Naive thymus-derived CD8-positive, alpha-beta T cell (primary cell): Measurements from ENCODE around the gene ZDHHC12. TPM values are rescaled to one million over a fixed set of nuclear protein-coding genes. Genes with fewer than 3 reads are reported as not detected.
A peak's percentile ranks its signal among the peaks of the same experiment; 100 is the strongest.

Experiments
- ATAC-seq, 2 donors: fragments of 150-1000 bp; cut with Tn5 transposase in 1 of 2; sonication (Bioruptor Pico), chemical (Tn5 transposase) in 1 of 2; 1 replicate in 1 of 2; 2 replicates in 1 of 2; pipeline ENCODE4 v1.10.0; 2021; ENCODE audit warnings: mild to moderate bottlenecking in 2 of 2, moderate library complexity in 2 of 2
- POLR2A ChIA-PET: fragments of 350-600 bp; sonication (Branson Sonifier 250); formaldehyde crosslinking; loops from one replicate; lab custom pipeline; 2021; ENCODE audit warnings: antibody characterized with exemption; lab: Charles Lee
- DNase-seq, 10 donors: peaks; one replicate each; pipeline versions ENCODE4 v3.0.0 to v3.0.0-alpha.2; 2020 to 2022
- H3K27ac Mint-ChIP-seq, 10 donors: one replicate each; pipeline ENCODE4 v1.8.0; 2020 to 2022; ENCODE audit warnings: mild to moderate bottlenecking in 10 of 10, mixed read lengths in 10 of 10, moderate library complexity in 4 of 10, inconsistent platforms in 1 of 10
- H3K27me3 Mint-ChIP-seq, 5 donors: one replicate each; pipeline ENCODE4 v1.8.0; 2021 to 2022; ENCODE audit warnings: mixed read lengths in 5 of 5
- H3K36me3 Mint-ChIP-seq, 3 donors: one replicate each; pipeline ENCODE4 v1.8.0; 2020 to 2022; ENCODE audit warnings: mixed read lengths in 3 of 3, mild to moderate bottlenecking in 2 of 3, inconsistent platforms in 1 of 3
- H3K4me1 Mint-ChIP-seq, 4 donors: one replicate each; pipeline ENCODE4 v1.8.0; 2021 to 2022; ENCODE audit warnings: mixed read lengths in 4 of 4
- H3K4me3 Mint-ChIP-seq, 10 donors: one replicate each; pipeline ENCODE4 v1.8.0; 2020 to 2022; ENCODE audit warnings: mild to moderate bottlenecking in 10 of 10, mixed read lengths in 10 of 10, moderate library complexity in 6 of 10, inconsistent platforms in 1 of 10
- H3K9me3 Mint-ChIP-seq, 9 donors: one replicate each; pipeline ENCODE4 v1.8.0; 2020 to 2022; ENCODE audit warnings: mixed read lengths in 9 of 9, mild to moderate bottlenecking in 3 of 9, inconsistent platforms in 1 of 9, moderate library complexity in 1 of 9
- polyA plus RNA-seq, 3 donors: library from polyadenylated mRNA; unstranded; fragments of 300-500 nt; fragmentation: Illumina TruSeq; gene quantifications; one replicate each; pipeline ENCODE4 v1.2.3, GENCODE V29; 2021
- total RNA-seq, 8 experiments: library from RNA in 2 of 8; stranded (reverse) in 2 of 8; gene quantifications; one replicate each; pipeline ENCODE4 v1.2.3 and lab custom pipeline; 2021 to 2026

The ZDHHC12 gene
- total and polyA plus RNA-seq, 5 experiments from 2014 or later, result 24.2 to 75.5 (median 51.7) TPM

- Mint-ChIP-seq H3K27ac (peak overlapping the region in 2 of 10 donors; percentile 10 to 70), H3K4me3 (no peak overlapping the region), H3K4me1 (peaks cover 0 to 15% (median 3%) of the 10 kb centered on the region in 4 donors), H3K9me3 (no peaks in the 10 kb centered on the region), H3K27me3 (no peaks in the 10 kb centered on the region), H3K36me3 (peaks cover 0 to 10% (median 0%) of the 10 kb centered on the region in 3 donors)
- ATAC-seq (no peak), DNase-seq (no peak)
- POLR2A ChIA-PET, result interaction anchor here (0.7 kb wide), 1 partner anchor 17 kb away, joined by 5 read pairs; no protein-coding TSS in a partner anchor
These were observed 46.1 kb downstream of the ZDHHC12 start for GRCh38 chr9:128677794-128678193.

GRCh38 chr9:128675382-128675781, 48.5 kb downstream of the ZDHHC12 start:
- no peaks in the 10 kb centered on the region for H3K9me3 Mint-ChIP-seq
- POLR2A ChIA-PET, result interaction anchor here (0.5 to 3.1 kb wide), 4 partner anchors 9 to 563 kb away, joined by 3 to 16 read pairs (median 6); no protein-coding TSS in a partner anchor
- H3K4me1 Mint-ChIP-seq, result peaks cover 0 to 3% (median 0%) of the 10 kb centered on the region in 4 donors
- peak overlapping the region in 1 of 10 donors; percentile 48 for H3K27ac Mint-ChIP-seq
- ATAC-seq, result no peak
- no peaks in the 10 kb centered on the region for H3K27me3 Mint-ChIP-seq
- H3K4me3 Mint-ChIP-seq, result no peak overlapping the region
- peaks cover 0 to 7% (median 0%) of the 10 kb centered on the region in 3 donors for H3K36me3 Mint-ChIP-seq
- DNase-seq, result no peak

Other genes with a start within 250 kb of the ZDHHC12 start
- 10 to 100 TPM; 26.4 to 30.7 TPM for gene GLE1, start 219.4 kb downstream of the ZDHHC12 start, total RNA-seq
- 10 to 100 TPM; 17.4 to 27.9 (median 24.9) TPM for gene GLE1, start 219.4 kb downstream of the ZDHHC12 start, polyA plus RNA-seq
- gene SPTAN1, start 171.5 kb downstream of the ZDHHC12 start, total RNA-seq, result 100 to 1,000 TPM; 395 to 402 TPM
- gene SPTAN1, start 171.5 kb downstream of the ZDHHC12 start, polyA plus RNA-seq, result 100 to 1,000 TPM in 1 of 3 donors, 10 to 100 TPM in 2; 38.2 to 117 (median 57.5) TPM
- 1 to 10 TPM; 6.0 to 8.3 TPM for gene DYNC2I2, start 67.3 kb downstream of the ZDHHC12 start, total RNA-seq
- 1 to 10 TPM; 2.7 to 4.1 (median 3.9) TPM for gene DYNC2I2, start 67.3 kb downstream of the ZDHHC12 start, polyA plus RNA-seq
- gene SET, start 34.9 kb downstream of the ZDHHC12 start, total RNA-seq, result 100 to 1,000 TPM; 314 to 325 TPM
- 100 to 1,000 TPM; 179 to 229 (median 209) TPM for gene SET, start 34.9 kb downstream of the ZDHHC12 start, polyA plus RNA-seq
- 1 to 10 TPM; 1.8 to 2.2 TPM for gene PKN3, start 21.6 kb downstream of the ZDHHC12 start, total RNA-seq
- 1 to 10 TPM in 2 of 3 donors, under 1 TPM in 1; 0.98 to 1.5 (median 1.0) TPM for gene PKN3, start 21.6 kb downstream of the ZDHHC12 start, polyA plus RNA-seq
- gene ZER1, start 47.8 kb upstream of the ZDHHC12 start, total RNA-seq, result 10 to 100 TPM; 49.1 to 50.3 TPM
- 10 to 100 TPM; 34.7 to 46.9 (median 45.7) TPM for gene ZER1, start 47.8 kb upstream of the ZDHHC12 start, polyA plus RNA-seq
- 10 to 100 TPM; 29.9 to 36.3 TPM for gene TBC1D13, start 63.1 kb upstream of the ZDHHC12 start, total RNA-seq
- 10 to 100 TPM; 20.2 to 34.8 (median 22.2) TPM for gene TBC1D13, start 63.1 kb upstream of the ZDHHC12 start, polyA plus RNA-seq
- gene ENDOG, start 94.4 kb upstream of the ZDHHC12 start, total RNA-seq, result 10 to 100 TPM; 15.0 to 15.8 TPM
- 10 to 100 TPM; 16.3 to 34.0 (median 19.0) TPM for gene ENDOG, start 94.4 kb upstream of the ZDHHC12 start, polyA plus RNA-seq
- gene SPOUT1, start 105.7 kb upstream of the ZDHHC12 start, total RNA-seq, result 10 to 100 TPM; 60.4 to 67.1 TPM
- 10 to 100 TPM; 46.7 to 55.6 (median 50.0) TPM for gene SPOUT1, start 105.7 kb upstream of the ZDHHC12 start, polyA plus RNA-seq
- gene KYAT1, start 157.8 kb upstream of the ZDHHC12 start, total RNA-seq, result 10 to 100 TPM; 15.1 to 15.9 TPM
- gene KYAT1, start 157.8 kb upstream of the ZDHHC12 start, polyA plus RNA-seq, result 10 to 100 TPM in 2 of 3 donors, 1 to 10 TPM in 1; 9.3 to 10.8 (median 10.4) TPM
- gene LRRC8A, start 158.0 kb upstream of the ZDHHC12 start, total RNA-seq, result 10 to 100 TPM; 27.5 to 29.4 TPM
- 10 to 100 TPM; 17.4 to 36.7 (median 22.1) TPM for gene LRRC8A, start 158.0 kb upstream of the ZDHHC12 start, polyA plus RNA-seq
- 1 to 10 TPM; 6.9 to 8.2 TPM for gene PHYHD1, start 196.9 kb upstream of the ZDHHC12 start, total RNA-seq
- 1 to 10 TPM; 2.6 to 7.4 (median 6.2) TPM for gene PHYHD1, start 196.9 kb upstream of the ZDHHC12 start, polyA plus RNA-seq
- gene DOLK, start 223.5 kb upstream of the ZDHHC12 start, total RNA-seq, result 10 to 100 TPM; 10.3 to 11.1 TPM
- 1 to 10 TPM; 9.0 to 9.2 (median 9.1) TPM for gene DOLK, start 223.5 kb upstream of the ZDHHC12 start, polyA plus RNA-seq
- gene NUP188, start 223.6 kb upstream of the ZDHHC12 start, total RNA-seq, result 10 to 100 TPM; 68.8 to 79.6 TPM
- 10 to 100 TPM; 21.9 to 36.8 (median 29.8) TPM for gene NUP188, start 223.6 kb upstream of the ZDHHC12 start, polyA plus RNA-seq